Measurements from ENCODE around the gene CHRND. TPM values are rescaled to one million over a fixed set of nuclear protein-coding genes. Genes with fewer than 3 reads are reported as not detected.

Gene CHRND
- total and polyA plus RNA-seq, 2 donors: 0.43 to 0.57 TPM

Other genes starting within 250 kb of the CHRND start
- 0.09 TPM for gene ALPP, start 147.4 kb upstream of the CHRND start, total RNA-seq
- gene ALPP, start 147.4 kb upstream of the CHRND start, polyA plus RNA-seq: 0.32 TPM
- 0.24 TPM for gene ALPG, start 119.3 kb upstream of the CHRND start, total RNA-seq
- gene ALPG, start 119.3 kb upstream of the CHRND start, polyA plus RNA-seq: 0.96 TPM
- gene ALPI, start 70.0 kb upstream of the CHRND start, total RNA-seq: 0.19 TPM
- gene ALPI, start 70.0 kb upstream of the CHRND start, polyA plus RNA-seq: 0.34 TPM
- 0.28 TPM for gene ECEL1, start 38.3 kb upstream of the CHRND start, total RNA-seq
- gene ECEL1, start 38.3 kb upstream of the CHRND start, polyA plus RNA-seq: 1.7 TPM
- 0.19 TPM for gene PRSS56, start 5.8 kb upstream of the CHRND start, total RNA-seq
- gene PRSS56, start 5.8 kb upstream of the CHRND start, polyA plus RNA-seq: 0.09 TPM
- gene CHRNG, start 13.5 kb downstream of the CHRND start, total RNA-seq: 0.57 TPM
- gene CHRNG, start 13.5 kb downstream of the CHRND start, polyA plus RNA-seq: 0.48 TPM
- gene TIGD1, start 24.4 kb downstream of the CHRND start, total RNA-seq: 8.3 TPM
- 16.2 TPM for gene TIGD1, start 24.4 kb downstream of the CHRND start, polyA plus RNA-seq
- 59.5 TPM for gene EIF4E2, start 24.5 kb downstream of the CHRND start, total RNA-seq
- 53.0 TPM for gene EIF4E2, start 24.5 kb downstream of the CHRND start, polyA plus RNA-seq
- 0.33 TPM for gene EFHD1, start 107.4 kb downstream of the CHRND start, total RNA-seq
- gene EFHD1, start 107.4 kb downstream of the CHRND start, polyA plus RNA-seq: 14.1 TPM
- gene GIGYF2, start 171.2 kb downstream of the CHRND start, total RNA-seq: 35.8 TPM
- 19.1 TPM for gene GIGYF2, start 171.2 kb downstream of the CHRND start, polyA plus RNA-seq

Measured in thymus (tissue), 2 donors.